ENCODE measurements around the gene FOXO6. TPM values are rescaled to one million over a fixed set of nuclear protein-coding genes. Genes with fewer than 3 reads are reported as not detected.
A peak's percentile ranks its signal among the peaks of the same experiment; 100 is the strongest.

Gene FOXO6
- total and polyA plus RNA-seq, 2 of the 13 experiments (the other 11 are each of a cell fraction or from before 2014, with no cell fraction given) = 0.13 TPM; not detected in 1

DNA sequence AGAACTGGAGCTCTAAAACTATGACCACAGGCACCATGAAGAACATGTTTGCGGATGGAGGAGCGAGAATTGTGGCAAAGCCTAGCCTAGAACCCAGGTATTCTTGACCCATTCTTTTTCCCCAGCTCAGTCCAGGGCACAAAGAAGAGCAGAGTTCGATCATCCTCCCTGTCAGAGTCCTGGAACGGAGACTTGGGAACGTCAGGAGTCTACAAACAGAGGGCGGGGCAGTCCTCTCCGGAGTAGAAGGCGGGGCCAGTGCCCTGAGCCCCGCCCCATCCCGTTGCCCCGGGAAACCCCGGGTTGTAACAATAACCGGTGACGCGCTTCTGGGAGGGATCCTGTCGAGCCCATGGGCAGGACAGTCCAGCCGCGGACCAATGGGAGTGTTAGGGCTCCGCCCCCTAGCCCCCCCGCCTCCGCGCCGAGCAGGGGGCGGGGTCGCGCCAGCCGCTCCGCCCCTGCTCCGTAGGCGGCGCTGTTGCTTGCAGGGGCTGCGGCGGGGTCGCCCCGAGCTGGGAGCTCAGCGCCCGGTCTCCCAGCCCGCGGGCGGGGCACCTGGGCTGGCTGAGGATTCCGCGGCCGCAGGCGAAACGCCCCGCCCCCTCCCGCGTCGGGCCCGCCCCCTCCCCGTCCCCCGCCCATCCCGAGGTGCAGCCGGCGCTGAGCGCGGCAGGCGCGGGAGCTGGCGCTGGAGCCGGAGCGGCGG, at the start of gene FOXO6 (continued):
- TF ChIP-seq, protein P1, sequence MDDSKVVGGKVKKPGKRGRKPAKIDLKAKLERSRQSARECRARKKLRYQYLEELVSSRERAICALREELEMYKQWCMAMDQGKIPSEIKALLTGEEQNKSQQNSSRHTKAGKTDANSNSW (CRISPR knock-in tag; IDR thresholded peaks at IDR 0.05; ENCODE audit: borderline replicate concordance) = no peak
- no peak for TF ChIP-seq ZNF484 (CRISPR knock-in tag; IDR thresholded peaks at IDR 0.05; ENCODE audit: borderline replicate concordance, low read depth)
- TF ChIP-seq EP300 (IDR thresholded peaks at IDR 0.05; ENCODE audit: low read depth in 2 of 2, low read length in 2 of 2) = peak; percentile 37 to 41; a peak in 2 of 4 replicates
- TF ChIP-seq EP300 (CRISPR knock-in tag; IDR thresholded peaks at IDR 0.05; ENCODE audit: borderline replicate concordance) = no peak
- TF ChIP-seq CAMTA2 (CRISPR knock-in tag; IDR thresholded peaks at IDR 0.05; ENCODE audit: borderline replicate concordance) = no peak
- no peak for TF ChIP-seq SSRP1 (CRISPR knock-in tag; IDR thresholded peaks at IDR 0.05)
- no peak for TF ChIP-seq KAT2B (IDR thresholded peaks at IDR 0.05; ENCODE audit: borderline replicate concordance, low read depth, low read length)
- no peak for TF ChIP-seq NKX3-1 (CRISPR knock-in tag; IDR thresholded peaks at IDR 0.05)
- TF ChIP-seq, protein P2, sequence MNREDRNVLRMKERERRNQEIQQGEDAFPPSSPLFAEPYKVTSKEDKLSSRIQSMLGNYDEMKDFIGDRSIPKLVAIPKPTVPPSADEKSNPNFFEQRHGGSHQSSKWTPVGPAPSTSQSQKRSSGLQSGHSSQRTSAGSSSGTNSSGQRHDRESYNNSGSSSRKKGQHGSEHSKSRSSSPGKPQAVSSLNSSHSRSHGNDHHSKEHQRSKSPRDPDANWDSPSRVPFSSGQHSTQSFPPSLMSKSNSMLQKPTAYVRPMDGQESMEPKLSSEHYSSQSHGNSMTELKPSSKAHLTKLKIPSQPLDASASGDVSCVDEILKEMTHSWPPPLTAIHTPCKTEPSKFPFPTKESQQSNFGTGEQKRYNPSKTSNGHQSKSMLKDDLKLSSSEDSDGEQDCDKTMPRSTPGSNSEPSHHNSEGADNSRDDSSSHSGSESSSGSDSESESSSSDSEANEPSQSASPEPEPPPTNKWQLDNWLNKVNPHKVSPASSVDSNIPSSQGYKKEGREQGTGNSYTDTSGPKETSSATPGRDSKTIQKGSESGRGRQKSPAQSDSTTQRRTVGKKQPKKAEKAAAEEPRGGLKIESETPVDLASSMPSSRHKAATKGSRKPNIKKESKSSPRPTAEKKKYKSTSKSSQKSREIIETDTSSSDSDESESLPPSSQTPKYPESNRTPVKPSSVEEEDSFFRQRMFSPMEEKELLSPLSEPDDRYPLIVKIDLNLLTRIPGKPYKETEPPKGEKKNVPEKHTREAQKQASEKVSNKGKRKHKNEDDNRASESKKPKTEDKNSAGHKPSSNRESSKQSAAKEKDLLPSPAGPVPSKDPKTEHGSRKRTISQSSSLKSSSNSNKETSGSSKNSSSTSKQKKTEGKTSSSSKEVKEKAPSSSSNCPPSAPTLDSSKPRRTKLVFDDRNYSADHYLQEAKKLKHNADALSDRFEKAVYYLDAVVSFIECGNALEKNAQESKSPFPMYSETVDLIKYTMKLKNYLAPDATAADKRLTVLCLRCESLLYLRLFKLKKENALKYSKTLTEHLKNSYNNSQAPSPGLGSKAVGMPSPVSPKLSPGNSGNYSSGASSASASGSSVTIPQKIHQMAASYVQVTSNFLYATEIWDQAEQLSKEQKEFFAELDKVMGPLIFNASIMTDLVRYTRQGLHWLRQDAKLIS (CRISPR knock-in tag; IDR thresholded peaks at IDR 0.05) = no peak
- TF ChIP-seq FOXK2 (IDR thresholded peaks at IDR 0.05) = no peak
- TF ChIP-seq SNAPC2 (CRISPR knock-in tag; IDR thresholded peaks at IDR 0.05) = no peak
- TF ChIP-seq, protein P3, sequence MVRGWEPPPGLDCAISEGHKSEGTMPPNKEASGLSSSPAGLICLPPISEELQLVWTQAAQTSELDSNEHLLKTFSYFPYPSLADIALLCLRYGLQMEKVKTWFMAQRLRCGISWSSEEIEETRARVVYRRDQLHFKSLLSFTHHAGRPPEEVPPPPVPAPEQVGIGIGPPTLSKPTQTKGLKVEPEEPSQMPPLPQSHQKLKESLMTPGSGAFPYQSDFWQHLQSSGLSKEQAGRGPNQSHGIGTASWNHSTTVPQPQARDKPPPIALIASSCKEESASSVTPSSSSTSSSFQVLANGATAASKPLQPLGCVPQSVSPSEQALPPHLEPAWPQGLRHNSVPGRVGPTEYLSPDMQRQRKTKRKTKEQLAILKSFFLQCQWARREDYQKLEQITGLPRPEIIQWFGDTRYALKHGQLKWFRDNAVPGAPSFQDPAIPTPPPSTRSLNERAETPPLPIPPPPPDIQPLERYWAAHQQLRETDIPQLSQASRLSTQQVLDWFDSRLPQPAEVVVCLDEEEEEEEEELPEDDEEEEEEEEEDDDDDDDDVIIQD (CRISPR knock-in tag; IDR thresholded peaks at IDR 0.05; ENCODE audit: low read depth) = no peak
- TF ChIP-seq ATF4 (CRISPR knock-in tag; IDR thresholded peaks at IDR 0.05) = no peak
- TF ChIP-seq KDM4B (CRISPR knock-in tag; IDR thresholded peaks at IDR 0.05) = no peak
- TF ChIP-seq ZNF619 (CRISPR knock-in tag; IDR thresholded peaks at IDR 0.05) = no peak
- TF ChIP-seq ZNF737 (CRISPR knock-in tag; IDR thresholded peaks at IDR 0.05; ENCODE audit: borderline replicate concordance) = no peak
- TF ChIP-seq ZBTB38 (CRISPR knock-in tag; IDR thresholded peaks at IDR 0.05) = no peak
- TF ChIP-seq, protein P4, sequence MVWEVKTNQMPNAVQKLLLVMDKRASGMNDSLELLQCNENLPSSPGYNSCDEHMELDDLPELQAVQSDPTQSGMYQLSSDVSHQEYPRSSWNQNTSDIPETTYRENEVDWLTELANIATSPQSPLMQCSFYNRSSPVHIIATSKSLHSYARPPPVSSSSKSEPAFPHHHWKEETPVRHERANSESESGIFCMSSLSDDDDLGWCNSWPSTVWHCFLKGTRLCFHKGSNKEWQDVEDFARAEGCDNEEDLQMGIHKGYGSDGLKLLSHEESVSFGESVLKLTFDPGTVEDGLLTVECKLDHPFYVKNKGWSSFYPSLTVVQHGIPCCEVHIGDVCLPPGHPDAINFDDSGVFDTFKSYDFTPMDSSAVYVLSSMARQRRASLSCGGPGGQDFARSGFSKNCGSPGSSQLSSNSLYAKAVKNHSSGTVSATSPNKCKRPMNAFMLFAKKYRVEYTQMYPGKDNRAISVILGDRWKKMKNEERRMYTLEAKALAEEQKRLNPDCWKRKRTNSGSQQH (CRISPR knock-in tag; IDR thresholded peaks at IDR 0.05; ENCODE audit: low read depth) = no peak
- TF ChIP-seq STAG1 (CRISPR knock-in tag; IDR thresholded peaks at IDR 0.05) = peak; percentile 47
- no peak for TF ChIP-seq ZNF10 (CRISPR knock-in tag; IDR thresholded peaks at IDR 0.05; ENCODE audit: borderline replicate concordance, low read depth)
- no peak for TF ChIP-seq KLF13 (CRISPR knock-in tag; IDR thresholded peaks at IDR 0.05)
- no peak for TF ChIP-seq CC2D1A (CRISPR knock-in tag; IDR thresholded peaks at IDR 0.05)
- no peak for TF ChIP-seq MLLT10 (CRISPR knock-in tag; IDR thresholded peaks at IDR 0.05)

Measured in HepG2 (cell line).